Lower leg skin (tissue), 4 donors: Measurements from ENCODE around the gene YY1. TPM values are rescaled to one million over a fixed set of nuclear protein-coding genes. Genes with fewer than 3 reads are reported as not detected.

Experiments used
- DNase-seq, 2 donors: peaks; one replicate each; pipeline ENCODE4 v3.0.0-alpha.2; 2019; ENCODE audit warnings: low spot score in 2 of 2
- H3K4me3 ChIP-seq: fragments of 200-600 bp; sonication (generic); 2 replicates; pipeline ENCODE4 v1.5.1; 2017; ENCODE audit warnings: mild to moderate bottlenecking, low read depth; ENCODE audit not compliant: poor library complexity, severe bottlenecking
- POLR2A ChIP-seq, 2 donors: fragments of 450-650 bp; IDR thresholded peaks; one replicate each; pipeline ENCODE4 v1.6.1; 2016 to 2017; ENCODE audit warnings: antibody characterized with exemption in 2 of 2, mild to moderate bottlenecking in 1 of 2, moderate library complexity in 1 of 2
- WGBS, 2 donors: methylation state at CpG; one replicate each; pipeline ENCODE4 v1.1.5; 2018; 5-methylcytosine and 5-hydroxymethylcytosine counted together
- intact Hi-C: fragments of 100-400 bp; cut with DNase I; formaldehyde crosslinking; loops from one replicate; pipeline ENCODE4 v1.15.0; 2023; ENCODE audit warnings: low total_unique reads
- microRNA counts, 2 donors: library from miRNA; unstranded; fragments of <30 nt; microRNA quantifications; one replicate each; lab custom pipeline; 2016
- microRNA-seq, 2 donors: library from miRNA; unstranded; fragments of <30 nt; microRNA quantifications; one replicate each; pipeline ENCODE4, GENCODE V29; 2016; ENCODE audit warnings: borderline replicate concordance in 2 of 2, borderline number of aligned reads in 1 of 2
- total RNA-seq, 4 donors: library from RNA; depleted of rRNA; stranded (reverse); fragments of >200 nt; gene quantifications; one replicate each; pipeline ENCODE4 v1.1.0, GENCODE V29; 2016
- TF ChIP-seq, protein P1 (sequence below), 3 donors: fragments of 450-650 bp; IDR thresholded peaks; one replicate each; pipeline ENCODE4 v1.5.1; 2016; ENCODE audit warnings: antibody characterized with exemption in 3 of 3, mild to moderate bottlenecking in 3 of 3, moderate library complexity in 2 of 3

YY1 gene
- total RNA-seq, 4 donors from 2014 or later: 46.7 to 61.5 (median 52.4) TPM

DNA sequence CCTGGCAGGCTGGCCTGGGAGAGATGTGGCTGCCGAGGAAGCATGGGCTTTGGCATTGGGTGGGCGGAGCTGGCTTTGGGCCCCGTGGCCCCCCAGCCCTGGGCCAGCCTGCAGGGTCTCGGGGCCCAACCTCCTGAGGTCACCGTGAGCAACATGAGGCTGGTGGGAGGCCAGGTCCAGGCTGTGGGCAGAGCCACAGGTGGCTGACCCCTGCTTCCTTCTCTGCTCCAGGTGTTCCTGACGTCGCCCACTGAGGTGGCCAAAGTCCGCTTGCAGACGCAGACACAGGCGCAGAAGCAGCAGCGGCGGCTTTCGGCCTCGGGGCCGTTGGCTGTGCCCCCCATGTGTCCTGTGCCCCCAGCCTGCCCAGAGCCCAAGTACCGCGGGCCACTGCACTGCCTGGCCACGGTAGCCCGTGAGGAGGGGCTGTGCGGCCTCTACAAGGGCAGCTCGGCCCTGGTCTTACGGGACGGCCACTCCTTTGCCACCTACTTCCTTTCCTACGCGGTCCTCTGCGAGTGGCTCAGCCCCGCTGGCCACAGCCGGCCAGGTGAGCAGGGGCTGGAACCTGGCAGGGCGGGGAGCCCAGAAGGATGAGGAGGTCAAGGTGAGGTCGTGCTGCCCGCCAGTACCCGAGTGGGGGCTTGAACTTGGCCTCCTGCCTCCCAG, 89.7 kb downstream of the YY1 start:
- TF ChIP-seq, protein P1, sequence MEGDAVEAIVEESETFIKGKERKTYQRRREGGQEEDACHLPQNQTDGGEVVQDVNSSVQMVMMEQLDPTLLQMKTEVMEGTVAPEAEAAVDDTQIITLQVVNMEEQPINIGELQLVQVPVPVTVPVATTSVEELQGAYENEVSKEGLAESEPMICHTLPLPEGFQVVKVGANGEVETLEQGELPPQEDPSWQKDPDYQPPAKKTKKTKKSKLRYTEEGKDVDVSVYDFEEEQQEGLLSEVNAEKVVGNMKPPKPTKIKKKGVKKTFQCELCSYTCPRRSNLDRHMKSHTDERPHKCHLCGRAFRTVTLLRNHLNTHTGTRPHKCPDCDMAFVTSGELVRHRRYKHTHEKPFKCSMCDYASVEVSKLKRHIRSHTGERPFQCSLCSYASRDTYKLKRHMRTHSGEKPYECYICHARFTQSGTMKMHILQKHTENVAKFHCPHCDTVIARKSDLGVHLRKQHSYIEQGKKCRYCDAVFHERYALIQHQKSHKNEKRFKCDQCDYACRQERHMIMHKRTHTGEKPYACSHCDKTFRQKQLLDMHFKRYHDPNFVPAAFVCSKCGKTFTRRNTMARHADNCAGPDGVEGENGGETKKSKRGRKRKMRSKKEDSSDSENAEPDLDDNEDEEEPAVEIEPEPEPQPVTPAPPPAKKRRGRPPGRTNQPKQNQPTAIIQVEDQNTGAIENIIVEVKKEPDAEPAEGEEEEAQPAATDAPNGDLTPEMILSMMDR (IDR thresholded peaks at IDR 0.05): no peak
- TF ChIP-seq POLR2A (IDR thresholded peaks at IDR 0.05): no peak
- intact Hi-C loops: no loop called here
- no peak overlapping the region for H3K4me3 ChIP-seq
- 80 to 89% methylated on average over 13 to 32 of the region's 32 CpGs for WGBS, 2 donors
- DNase-seq: no peak

DNA sequence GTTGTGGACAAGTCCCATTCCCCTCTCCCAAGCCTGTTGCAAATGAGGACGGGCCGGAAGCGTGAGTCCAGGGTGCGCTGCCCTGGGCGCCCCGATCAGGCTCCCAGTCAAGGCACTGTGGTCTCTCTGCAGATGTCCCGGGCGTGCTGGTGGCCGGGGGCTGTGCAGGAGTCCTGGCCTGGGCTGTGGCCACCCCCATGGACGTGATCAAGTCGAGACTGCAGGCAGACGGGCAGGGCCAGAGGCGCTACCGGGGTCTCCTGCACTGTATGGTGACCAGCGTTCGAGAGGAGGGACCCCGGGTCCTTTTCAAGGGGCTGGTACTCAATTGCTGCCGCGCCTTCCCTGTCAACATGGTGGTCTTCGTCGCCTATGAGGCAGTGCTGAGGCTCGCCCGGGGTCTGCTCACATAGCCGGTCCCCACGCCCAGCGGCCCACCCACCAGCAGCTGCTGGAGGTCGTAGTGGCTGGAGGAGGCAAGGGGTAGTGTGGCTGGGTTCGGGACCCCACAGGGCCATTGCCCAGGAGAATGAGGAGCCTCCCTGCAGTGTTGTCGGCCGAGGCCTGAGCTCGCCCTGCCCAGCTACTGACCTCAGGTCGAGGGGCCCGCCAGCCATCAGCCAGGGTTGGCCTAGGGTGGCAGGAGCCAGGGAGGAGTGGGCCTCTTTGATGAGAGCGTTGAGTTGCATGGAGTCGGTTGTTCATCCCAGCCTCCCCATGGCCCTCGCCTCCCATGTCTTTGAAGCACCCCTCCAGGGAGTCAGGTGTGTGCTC, 90.5 kb downstream of the YY1 start:
- 81 to 93% methylated on average over 24 to 32 of the region's 36 CpGs for WGBS, 2 donors
- no peak overlapping the region for H3K4me3 ChIP-seq
- DNase-seq: no peak
- TF ChIP-seq POLR2A (IDR thresholded peaks at IDR 0.05): no peak
- TF ChIP-seq, protein P1 (IDR thresholded peaks at IDR 0.05): no peak
- intact Hi-C loops: no loop called here

DNA sequence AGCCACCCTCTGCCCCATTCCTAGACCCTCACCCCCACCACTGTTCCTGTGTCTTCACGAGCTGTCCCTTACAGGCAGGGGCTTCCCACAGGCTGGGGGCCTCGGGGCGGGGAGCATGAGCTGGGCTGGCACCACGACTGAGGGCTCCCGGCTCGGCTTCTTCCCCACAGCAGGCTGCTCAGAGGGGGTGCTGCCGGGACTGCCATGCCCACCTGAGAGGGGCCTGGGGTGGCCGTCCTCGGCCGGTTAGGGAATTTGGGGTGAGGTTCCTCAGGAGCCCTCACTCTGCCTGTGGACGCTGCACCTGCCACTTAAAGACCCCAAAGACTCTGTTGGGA, 91.0 kb downstream of the YY1 start:
- TF ChIP-seq, protein P1 (IDR thresholded peaks at IDR 0.05): no peak
- TF ChIP-seq POLR2A (IDR thresholded peaks at IDR 0.05): no peak
- DNase-seq: no peak
- no peak overlapping the region for H3K4me3 ChIP-seq
- intact Hi-C loops: no loop called here
- 85 to 90% methylated on average over 6 to 10 of the region's 11 CpGs for WGBS, 2 donors

DNA sequence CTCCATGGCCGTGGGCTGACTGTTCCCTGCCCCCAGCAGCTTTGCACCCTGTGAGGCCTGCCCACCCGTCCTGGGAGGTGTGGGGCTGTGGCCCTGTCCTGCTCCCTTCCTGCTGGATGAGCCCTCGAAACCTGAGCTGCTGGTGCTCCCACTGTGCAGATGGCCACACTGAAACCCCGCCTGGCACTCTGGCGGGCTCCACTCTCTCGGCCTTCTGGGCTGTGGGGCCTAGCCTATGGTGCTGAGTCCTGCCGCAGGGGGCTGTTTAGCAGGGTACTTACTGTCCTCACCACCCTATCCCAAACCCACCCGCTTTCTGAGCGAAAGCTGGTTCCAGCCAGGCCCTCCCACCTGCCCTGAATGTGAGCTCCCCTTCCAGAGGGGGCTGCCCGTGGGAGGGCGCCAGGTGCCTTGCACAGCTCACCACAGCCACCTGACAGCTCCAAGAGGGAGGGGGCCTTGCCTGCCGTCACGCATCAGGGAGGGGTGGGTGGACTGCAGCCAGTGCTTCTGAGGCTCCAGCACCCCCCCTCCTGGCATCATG, 91.5 kb downstream of the YY1 start:
- H3K4me3 ChIP-seq: no peak overlapping the region
- TF ChIP-seq, protein P1 (IDR thresholded peaks at IDR 0.05): no peak
- no peak for TF ChIP-seq POLR2A (IDR thresholded peaks at IDR 0.05)
- 77 to 82% methylated on average over 9 to 13 of the region's 13 CpGs for WGBS, 2 donors
- intact Hi-C loops: no loop called here
- DNase-seq: no peak

DNA sequence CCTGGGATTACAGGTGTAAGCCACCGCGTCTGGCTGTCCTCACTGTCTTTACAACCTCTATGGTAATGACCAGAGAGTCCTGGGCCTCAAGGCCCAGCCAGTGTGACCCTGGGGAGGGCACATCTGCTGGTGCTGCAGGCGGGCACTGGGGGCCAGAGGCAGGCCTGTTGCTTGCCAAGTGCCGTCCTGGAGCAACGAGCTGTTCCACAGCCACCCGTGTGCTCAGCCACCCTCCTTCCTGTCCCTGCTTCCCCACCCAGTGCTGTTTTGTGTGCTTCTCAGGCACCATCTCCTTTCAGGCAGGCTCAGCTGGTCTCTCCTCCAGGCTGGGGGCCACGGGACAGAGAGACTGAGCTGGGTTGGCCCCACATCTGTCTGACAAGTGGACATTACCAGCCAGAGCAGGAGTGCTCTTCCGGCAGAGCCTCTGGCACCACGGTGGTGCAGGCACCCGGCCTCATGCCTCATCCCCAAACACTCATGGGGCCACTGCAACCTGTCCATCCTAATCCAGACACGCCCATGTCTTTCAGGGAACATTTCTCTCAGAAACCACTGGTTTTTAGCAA, 93.2 kb downstream of the YY1 start:
- no peak for DNase-seq
- 81 to 86% methylated on average over 11 of the region's 11 CpGs for WGBS, 2 donors
- TF ChIP-seq, protein P1 (IDR thresholded peaks at IDR 0.05): no peak
- TF ChIP-seq POLR2A (IDR thresholded peaks at IDR 0.05): no peak
- intact Hi-C loops: no loop called here
- H3K4me3 ChIP-seq: no peak overlapping the region

MicroRNAs encoded within 50 kb of the gene (microRNA counts, 767-probe panel; counts per million panel counts)
- 0 to 358 counts per million in 2 donors for microRNA hsa-miR-345-5p (lab: Ali Mortazavi, UCI)

Small RNA genes lying within 50 kb of the gene (microRNA-seq; reads per million reads assigned to microRNA genes)
- gene MIR345: 26.6 to 38.0 reads per million in 2 donors
- 0 reads per million in 2 donors for gene MIR6764

Other genes starting within 250 kb of the YY1 start
- gene EVL, start 173.7 kb upstream of the YY1 start, total RNA-seq: 10 to 100 TPM; 26.4 to 51.4 (median 40.9) TPM
- 100 to 1,000 TPM; 136 to 185 (median 164) TPM for gene DEGS2, start 79.5 kb upstream of the YY1 start, total RNA-seq
- 100 to 1,000 TPM in 3 of 4 donors, 10 to 100 TPM in 1; 98.5 to 166 (median 134) TPM for gene SLC25A29, start 67.3 kb downstream of the YY1 start, total RNA-seq
- gene SLC25A47, start 84.2 kb downstream of the YY1 start, total RNA-seq: not detected
- 10 to 100 TPM in 1 of 4 donors, 1 to 10 TPM in 3; 6.5 to 10.4 (median 7.1) TPM for gene WDR25, start 137.3 kb downstream of the YY1 start, total RNA-seq